ENCODE data around the gene PEMT. TPM values are rescaled to one million over a fixed set of nuclear protein-coding genes. Genes with fewer than 3 reads are reported as not detected.

Gene PEMT
- total RNA-seq, 1 experiment from 2014 or later: 25.6 TPM

DNA sequence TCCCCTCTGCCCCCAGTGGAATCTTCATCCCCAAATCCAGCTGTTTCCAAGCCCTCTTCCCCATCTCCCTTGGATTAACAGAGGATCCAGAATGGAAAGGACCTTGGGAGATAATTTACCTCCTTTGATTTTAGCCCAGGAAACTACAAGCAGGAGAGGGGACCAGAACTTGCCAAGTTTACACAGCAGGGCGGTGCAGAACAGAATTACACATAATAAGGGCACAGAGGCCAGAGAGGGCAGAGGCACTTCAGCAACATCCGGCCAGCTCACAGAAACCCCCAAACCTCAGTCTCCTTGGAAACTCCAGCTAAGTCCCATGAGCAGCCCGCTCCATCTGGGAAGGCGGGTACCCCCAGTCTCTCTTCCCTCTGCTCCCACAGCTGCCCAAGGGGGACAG is 27.2 kb downstream of the PEMT start:
- intact Hi-C loops (cut with micrococcal nuclease; ENCODE audit: unreplicated experiment): no loop called here
- no peaks in the 10 kb centered on the region for H3K9me3 Mint-ChIP-seq (ENCODE audit: low read depth, unreplicated experiment)
- no peaks in the 10 kb centered on the region for H3K27me3 Mint-ChIP-seq (ENCODE audit: unreplicated experiment)
- TF ChIP-seq, protein P1, sequence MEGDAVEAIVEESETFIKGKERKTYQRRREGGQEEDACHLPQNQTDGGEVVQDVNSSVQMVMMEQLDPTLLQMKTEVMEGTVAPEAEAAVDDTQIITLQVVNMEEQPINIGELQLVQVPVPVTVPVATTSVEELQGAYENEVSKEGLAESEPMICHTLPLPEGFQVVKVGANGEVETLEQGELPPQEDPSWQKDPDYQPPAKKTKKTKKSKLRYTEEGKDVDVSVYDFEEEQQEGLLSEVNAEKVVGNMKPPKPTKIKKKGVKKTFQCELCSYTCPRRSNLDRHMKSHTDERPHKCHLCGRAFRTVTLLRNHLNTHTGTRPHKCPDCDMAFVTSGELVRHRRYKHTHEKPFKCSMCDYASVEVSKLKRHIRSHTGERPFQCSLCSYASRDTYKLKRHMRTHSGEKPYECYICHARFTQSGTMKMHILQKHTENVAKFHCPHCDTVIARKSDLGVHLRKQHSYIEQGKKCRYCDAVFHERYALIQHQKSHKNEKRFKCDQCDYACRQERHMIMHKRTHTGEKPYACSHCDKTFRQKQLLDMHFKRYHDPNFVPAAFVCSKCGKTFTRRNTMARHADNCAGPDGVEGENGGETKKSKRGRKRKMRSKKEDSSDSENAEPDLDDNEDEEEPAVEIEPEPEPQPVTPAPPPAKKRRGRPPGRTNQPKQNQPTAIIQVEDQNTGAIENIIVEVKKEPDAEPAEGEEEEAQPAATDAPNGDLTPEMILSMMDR (IDR thresholded peaks at IDR 0.05; ENCODE audit: unreplicated experiment): no peak
- BruUV-seq (replicated peaks): no TSS peak
- no peak for DNase-seq
- H3K4me1 Mint-ChIP-seq (ENCODE audit: low read depth, unreplicated experiment): no peaks in the 10 kb centered on the region
- no peaks in the 10 kb centered on the region for H3K36me3 Mint-ChIP-seq (ENCODE audit: insufficient read depth, unreplicated experiment)
- CTCF ChIA-PET: no interaction called here
- H3K4me3 Mint-ChIP-seq (ENCODE audit: low read depth, unreplicated experiment): no peak overlapping the region
- no peak overlapping the region for H3K27ac Mint-ChIP-seq (ENCODE audit: unreplicated experiment)

DNA sequence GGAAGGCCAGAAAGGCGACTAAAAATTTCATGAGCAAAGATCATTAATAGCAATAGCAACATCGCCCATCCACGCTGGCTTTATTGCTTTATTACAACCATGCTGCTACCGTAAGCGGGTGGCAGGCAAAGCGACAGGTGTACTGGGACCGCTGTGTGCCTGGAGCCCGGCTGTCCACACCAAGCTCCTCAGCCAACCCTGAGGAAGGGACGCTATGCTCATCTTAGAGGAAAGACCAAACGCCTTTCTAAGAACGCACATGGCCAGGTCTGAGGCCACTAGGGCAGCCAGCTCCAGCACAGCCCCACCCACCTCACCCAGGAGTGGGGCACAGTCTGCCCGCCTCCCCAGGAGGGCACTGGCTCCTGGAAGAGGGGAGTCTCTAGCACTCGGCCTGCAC is 28.0 kb downstream of the PEMT start:
- H3K9me3 Mint-ChIP-seq (ENCODE audit: low read depth, unreplicated experiment): no peaks in the 10 kb centered on the region
- no peaks in the 10 kb centered on the region for H3K27me3 Mint-ChIP-seq (ENCODE audit: unreplicated experiment)
- CTCF ChIA-PET: no interaction called here
- TF ChIP-seq, protein P1 (IDR thresholded peaks at IDR 0.05; ENCODE audit: unreplicated experiment): no peak
- BruUV-seq (replicated peaks): no TSS peak
- no peak for DNase-seq
- no peaks in the 10 kb centered on the region for H3K36me3 Mint-ChIP-seq (ENCODE audit: insufficient read depth, unreplicated experiment)
- no peaks in the 10 kb centered on the region for H3K4me1 Mint-ChIP-seq (ENCODE audit: low read depth, unreplicated experiment)
- no peak overlapping the region for H3K4me3 Mint-ChIP-seq (ENCODE audit: low read depth, unreplicated experiment)
- intact Hi-C loops (cut with micrococcal nuclease; ENCODE audit: unreplicated experiment): no loop called here
- H3K27ac Mint-ChIP-seq (ENCODE audit: unreplicated experiment): no peak overlapping the region

DNA sequence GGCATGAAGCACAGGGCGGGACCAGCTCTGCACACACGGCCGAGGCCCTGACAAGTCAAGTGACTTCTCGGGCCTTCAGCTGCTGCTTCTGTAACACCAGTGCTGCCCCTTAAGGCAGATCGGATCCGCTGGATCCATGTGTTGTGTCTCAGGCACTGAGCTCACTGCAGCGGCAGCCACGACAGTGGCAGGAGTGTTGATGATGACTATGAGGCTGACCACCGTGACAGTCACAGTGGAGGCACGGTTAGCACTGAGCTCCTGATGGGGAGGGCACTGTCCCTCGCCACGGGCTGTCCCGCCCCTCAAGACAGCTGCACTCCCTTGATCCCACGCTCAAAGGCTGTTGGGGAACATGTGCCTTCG is 29.4 kb downstream of the PEMT start:
- intact Hi-C loops (cut with micrococcal nuclease; ENCODE audit: unreplicated experiment): no loop called here
- Mint-ChIP-seq H3K27me3 (ENCODE audit: unreplicated experiment) (no peaks in the 10 kb centered on the region), H3K9me3 (ENCODE audit: low read depth, unreplicated experiment) (no peaks in the 10 kb centered on the region), H3K4me3 (ENCODE audit: low read depth, unreplicated experiment) (no peak overlapping the region), H3K27ac (ENCODE audit: unreplicated experiment) (no peak overlapping the region), H3K36me3 (ENCODE audit: insufficient read depth, unreplicated experiment) (no peaks in the 10 kb centered on the region), H3K4me1 (ENCODE audit: low read depth, unreplicated experiment) (no peaks in the 10 kb centered on the region)
- TF ChIP-seq, protein P1 (IDR thresholded peaks at IDR 0.05; ENCODE audit: unreplicated experiment): no peak
- CTCF ChIA-PET: no interaction called here
- BruUV-seq (replicated peaks): no TSS peak
- DNase-seq: no peak

DNA sequence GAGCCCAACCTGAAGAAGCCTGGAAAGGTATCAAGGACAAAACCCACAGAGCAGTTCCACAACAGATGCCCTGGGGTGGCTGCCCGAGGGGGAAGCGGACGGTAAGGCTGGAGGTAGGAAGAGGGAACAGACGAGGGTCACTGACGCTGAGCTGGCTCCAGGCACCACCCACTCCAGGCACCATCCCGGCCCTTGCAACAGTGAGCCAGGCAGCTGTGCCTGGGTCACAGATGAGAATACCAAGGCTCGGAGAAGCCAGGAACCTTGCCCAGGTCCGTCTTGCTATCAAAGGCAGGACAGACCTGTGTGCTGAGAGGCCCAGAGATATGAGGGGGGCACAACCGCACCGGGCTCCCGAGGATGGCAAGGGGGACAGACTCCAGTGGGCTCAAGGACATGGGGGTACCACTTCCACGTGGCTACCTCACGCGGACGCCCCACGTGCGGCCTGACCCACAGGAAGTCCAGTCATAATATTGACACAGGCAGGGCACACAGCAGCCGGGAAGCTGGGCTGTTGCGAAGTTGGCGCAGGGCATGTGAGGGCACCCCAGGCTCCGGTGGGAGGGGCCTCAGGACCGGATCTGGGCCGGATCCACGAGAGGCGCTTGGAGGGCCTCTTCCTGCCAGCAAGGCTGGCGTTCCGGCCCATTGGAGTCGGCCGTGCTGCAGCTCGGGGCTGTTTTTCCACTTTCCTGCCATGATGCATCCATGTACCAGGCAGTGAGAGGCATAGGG is 29.9 kb downstream of the PEMT start:
- Mint-ChIP-seq H3K27ac (ENCODE audit: unreplicated experiment) (no peak overlapping the region), H3K4me3 (ENCODE audit: low read depth, unreplicated experiment) (no peak overlapping the region), H3K9me3 (ENCODE audit: low read depth, unreplicated experiment) (no peaks in the 10 kb centered on the region), H3K36me3 (ENCODE audit: insufficient read depth, unreplicated experiment) (no peaks in the 10 kb centered on the region), H3K4me1 (ENCODE audit: low read depth, unreplicated experiment) (no peaks in the 10 kb centered on the region), H3K27me3 (ENCODE audit: unreplicated experiment) (no peaks in the 10 kb centered on the region)
- no peak for DNase-seq
- TF ChIP-seq, protein P1 (IDR thresholded peaks at IDR 0.05; ENCODE audit: unreplicated experiment): no peak
- CTCF ChIA-PET: no interaction called here
- intact Hi-C loops (cut with micrococcal nuclease; ENCODE audit: unreplicated experiment): no loop called here
- no TSS peak for BruUV-seq (replicated peaks)

Data from Calu3 (cell line).